Bronchial epithelial cell (primary cell): ENCODE measurements around the gene TBC1D4. TPM values are rescaled to one million over a fixed set of nuclear protein-coding genes. Genes with fewer than 3 reads are reported as not detected.
A peak's percentile ranks its signal among the peaks of the same experiment; 100 is the strongest.

Experiments used
- DNase-seq: peaks from one replicate; pipeline ENCODE4 v3.0.0-alpha.2; 2010; ENCODE audit warnings: low read depth
- FAIRE-seq: peaks from 2 replicates; lab custom pipeline; 2011; peaks lifted over from hg19 to GRCh38; lab: Jason Lieb, UNC
- H3K27me3 ChIP-seq: 2 replicates; pipeline ENCODE4 v1.5.1; 2011; ENCODE audit warnings: low read length; ENCODE audit not compliant: control insufficient read depth, insufficient read depth
- H3K36me3 ChIP-seq: 2 replicates; pipeline ENCODE4 v1.5.1; 2011; ENCODE audit warnings: low read length; ENCODE audit not compliant: control insufficient read depth, insufficient read depth
- H3K4me3 ChIP-seq: 2 replicates; pipeline ENCODE4 v1.5.1; 2011; ENCODE audit warnings: mild to moderate bottlenecking, low read depth, low read length, control low read depth
- total RNA-seq: library from RNA; depleted of rRNA; stranded (reverse); fragments of >200 nt; gene quantifications from 2 replicates; pipeline ENCODE4 v1.2.1, GENCODE V29; 2014
- TF ChIP-seq, protein P1 (sequence below): IDR thresholded peaks from 2 replicates; pipeline ENCODE4 v1.5.1; 2011; ENCODE audit warnings: mild to moderate bottlenecking, moderate library complexity, low read length, control low read depth, inconsistent platforms; ENCODE audit not compliant: insufficient read depth, severe bottlenecking

The TBC1D4 gene
- total RNA-seq, 1 donor from 2014 or later, result 10.3 TPM

DNA sequence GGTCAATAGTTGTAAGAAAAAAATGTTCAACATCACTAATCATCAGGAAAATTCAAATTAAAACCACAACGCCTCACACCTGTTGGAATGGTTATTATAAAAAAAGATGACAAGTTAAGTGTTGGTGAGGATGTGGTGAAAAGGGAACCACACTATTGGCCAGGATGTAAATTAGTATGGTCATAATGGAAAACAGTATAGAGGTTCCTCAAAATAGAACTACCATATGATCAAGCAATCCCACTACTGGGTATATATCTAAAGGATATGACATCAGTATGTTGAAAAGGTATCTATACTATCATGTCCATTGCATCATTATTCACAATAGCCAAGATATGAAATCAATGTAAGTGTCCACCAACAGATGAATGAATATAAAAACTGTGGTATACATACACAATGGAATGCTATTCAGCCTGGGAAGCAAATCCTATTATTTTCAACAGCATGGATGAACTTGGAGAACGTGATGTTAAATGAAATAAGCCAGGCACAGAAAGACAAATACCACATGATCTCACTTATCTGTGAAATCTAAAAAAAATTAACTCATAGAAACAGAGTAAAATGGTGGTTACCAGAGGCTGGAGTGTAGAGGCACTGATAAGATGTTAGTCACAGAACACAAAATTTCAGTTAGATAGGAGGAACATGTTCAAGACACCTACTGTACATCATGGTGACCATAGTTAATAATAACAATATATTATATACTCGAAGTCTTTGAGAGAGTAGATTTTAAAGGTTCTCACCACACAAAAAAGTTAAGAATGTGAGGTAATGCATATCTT, 56.6 kb downstream of the TBC1D4 start:
- Histone ChIP-seq H3K4me3 (no peak overlapping the region), H3K36me3 (no peaks in the 10 kb centered on the region), H3K27me3 (no peaks in the 10 kb centered on the region)
- TF ChIP-seq, protein P1, sequence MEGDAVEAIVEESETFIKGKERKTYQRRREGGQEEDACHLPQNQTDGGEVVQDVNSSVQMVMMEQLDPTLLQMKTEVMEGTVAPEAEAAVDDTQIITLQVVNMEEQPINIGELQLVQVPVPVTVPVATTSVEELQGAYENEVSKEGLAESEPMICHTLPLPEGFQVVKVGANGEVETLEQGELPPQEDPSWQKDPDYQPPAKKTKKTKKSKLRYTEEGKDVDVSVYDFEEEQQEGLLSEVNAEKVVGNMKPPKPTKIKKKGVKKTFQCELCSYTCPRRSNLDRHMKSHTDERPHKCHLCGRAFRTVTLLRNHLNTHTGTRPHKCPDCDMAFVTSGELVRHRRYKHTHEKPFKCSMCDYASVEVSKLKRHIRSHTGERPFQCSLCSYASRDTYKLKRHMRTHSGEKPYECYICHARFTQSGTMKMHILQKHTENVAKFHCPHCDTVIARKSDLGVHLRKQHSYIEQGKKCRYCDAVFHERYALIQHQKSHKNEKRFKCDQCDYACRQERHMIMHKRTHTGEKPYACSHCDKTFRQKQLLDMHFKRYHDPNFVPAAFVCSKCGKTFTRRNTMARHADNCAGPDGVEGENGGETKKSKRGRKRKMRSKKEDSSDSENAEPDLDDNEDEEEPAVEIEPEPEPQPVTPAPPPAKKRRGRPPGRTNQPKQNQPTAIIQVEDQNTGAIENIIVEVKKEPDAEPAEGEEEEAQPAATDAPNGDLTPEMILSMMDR, result no peak
- FAIRE-seq (no peak), DNase-seq (no peak)

DNA sequence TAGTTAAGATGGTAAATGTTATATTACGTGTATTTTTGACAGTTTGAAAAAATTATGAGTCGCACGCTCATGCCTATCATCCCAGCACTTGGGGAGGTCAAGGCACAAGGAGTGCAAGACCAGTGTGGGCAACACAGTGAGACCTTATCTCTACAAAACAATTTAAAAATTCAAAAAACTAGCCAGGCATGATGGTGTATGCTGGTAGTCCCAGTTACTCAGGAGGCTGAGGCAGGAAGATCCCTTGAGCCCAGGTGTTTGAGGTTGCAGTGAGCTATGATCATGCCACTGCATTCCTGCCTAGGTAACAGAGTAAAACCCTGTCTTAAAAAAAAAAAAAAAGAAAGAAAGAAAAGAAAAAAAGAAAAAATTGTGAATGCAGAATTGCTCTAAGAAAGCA, 58.0 kb downstream of the TBC1D4 start:
- TF ChIP-seq, protein P1, result no peak
- FAIRE-seq (no peak), DNase-seq (no peak)
- H3K4me3 ChIP-seq, result no peak overlapping the region
- no peaks in the 10 kb centered on the region for H3K27me3 ChIP-seq
- H3K36me3 ChIP-seq, result no peaks in the 10 kb centered on the region

DNA sequence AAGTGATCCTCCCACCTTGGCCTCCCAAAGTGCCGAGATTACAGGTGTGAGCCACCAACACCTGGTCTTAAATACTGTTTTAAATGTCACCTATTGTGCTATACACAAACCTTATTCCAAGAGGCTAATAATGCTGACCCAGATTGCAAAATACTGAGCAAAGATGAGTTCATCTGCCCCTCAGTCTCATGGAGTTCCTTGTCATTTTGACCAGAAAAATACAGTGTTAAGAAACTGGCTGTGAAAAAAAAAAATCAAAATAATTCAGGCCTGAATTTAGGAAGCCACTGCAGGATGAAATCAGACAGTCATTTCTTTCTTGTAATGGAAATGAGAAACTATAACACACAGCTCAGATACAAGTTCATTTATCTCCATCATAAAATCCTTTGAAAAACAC, 59.9 kb downstream of the TBC1D4 start:
- TF ChIP-seq, protein P1, result no peak

DNA sequence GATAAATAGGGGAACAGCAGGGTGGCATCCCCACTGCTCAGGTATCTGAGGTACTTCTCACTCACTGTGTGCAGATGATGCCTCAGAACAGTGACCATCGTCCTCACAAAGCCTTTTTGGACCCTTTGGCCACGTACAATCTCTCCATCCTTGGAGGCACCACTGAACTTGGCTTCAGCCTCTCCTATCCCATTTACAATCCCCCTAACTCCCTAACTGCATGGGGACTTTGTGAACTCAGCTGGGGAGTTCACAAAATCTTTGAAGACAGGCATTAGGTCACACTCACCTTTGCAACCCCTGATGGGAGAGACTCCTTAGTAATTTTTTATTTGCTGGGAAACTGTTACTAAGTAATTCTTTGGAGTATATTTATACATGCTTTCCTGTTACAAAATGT, 60.8 kb downstream of the TBC1D4 start:
- no peaks in the 10 kb centered on the region for H3K27me3 ChIP-seq
- no peak overlapping the region for H3K4me3 ChIP-seq
- TF ChIP-seq, protein P1, result no peak
- H3K36me3 ChIP-seq, result no peaks in the 10 kb centered on the region
- no peak for DNase-seq
- peak; percentile 43 for FAIRE-seq

More for the DNA sequence above, 59.9 kb downstream of the TBC1D4 start:
- Histone ChIP-seq H3K36me3 (no peaks in the 10 kb centered on the region), H3K4me3 (no peak overlapping the region), H3K27me3 (no peaks in the 10 kb centered on the region)
- no peak for DNase-seq
- FAIRE-seq, result no peak

DNA sequence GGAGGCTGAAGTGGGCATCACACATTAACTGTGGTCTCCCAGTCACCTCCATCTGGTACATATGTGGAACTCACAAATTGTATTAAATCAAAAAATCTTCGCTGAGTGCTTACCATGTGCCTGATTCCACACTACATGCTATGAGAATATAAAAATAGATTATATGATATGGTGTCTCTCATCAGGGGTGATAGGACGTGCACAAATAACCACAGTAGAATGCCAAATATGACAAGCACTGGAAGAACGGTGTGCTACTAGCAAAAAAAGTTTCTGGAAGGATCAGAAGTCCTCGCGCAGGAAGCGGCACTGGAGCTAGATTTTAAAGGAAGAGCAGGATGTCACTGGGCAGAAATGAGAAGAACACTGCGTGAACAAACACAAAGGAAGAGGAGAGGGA, 62.3 kb downstream of the TBC1D4 start:
- no peak overlapping the region for H3K4me3 ChIP-seq
- no peak for FAIRE-seq
- DNase-seq, result no peak
- H3K36me3 ChIP-seq, result no peaks in the 10 kb centered on the region
- H3K27me3 ChIP-seq, result no peaks in the 10 kb centered on the region
- TF ChIP-seq, protein P1, result no peak
